ENCODE measurements around the gene SUGCT. TPM values are rescaled to one million over a fixed set of nuclear protein-coding genes. Genes with fewer than 3 reads are reported as not detected.

SUGCT gene
- total RNA-seq, 3 donors from 2014 or later: 2.3 to 4.5 (median 4.0) TPM

GRCh38 chr7:40477094-40477493 is 342.3 kb downstream of the SUGCT start:
- no peaks in the 10 kb centered on the region for H3K4me1 ChIP-seq
- intact Hi-C loops (cut with DNase I; ENCODE audit: low total_unique reads): loop anchor here (10.0 kb wide), 1 partner anchor 528 kb away; no protein-coding TSS in a partner anchor
- no peak for DNase-seq (ENCODE audit: low spot score in 2 of 2)
- H3K9me3 ChIP-seq: no peaks in the 10 kb centered on the region
- TF ChIP-seq POLR2AphosphoS5 (IDR thresholded peaks at IDR 0.05) (no peak), POLR2A (IDR thresholded peaks at IDR 0.05) (no peak)
- TF ChIP-seq, protein P1, sequence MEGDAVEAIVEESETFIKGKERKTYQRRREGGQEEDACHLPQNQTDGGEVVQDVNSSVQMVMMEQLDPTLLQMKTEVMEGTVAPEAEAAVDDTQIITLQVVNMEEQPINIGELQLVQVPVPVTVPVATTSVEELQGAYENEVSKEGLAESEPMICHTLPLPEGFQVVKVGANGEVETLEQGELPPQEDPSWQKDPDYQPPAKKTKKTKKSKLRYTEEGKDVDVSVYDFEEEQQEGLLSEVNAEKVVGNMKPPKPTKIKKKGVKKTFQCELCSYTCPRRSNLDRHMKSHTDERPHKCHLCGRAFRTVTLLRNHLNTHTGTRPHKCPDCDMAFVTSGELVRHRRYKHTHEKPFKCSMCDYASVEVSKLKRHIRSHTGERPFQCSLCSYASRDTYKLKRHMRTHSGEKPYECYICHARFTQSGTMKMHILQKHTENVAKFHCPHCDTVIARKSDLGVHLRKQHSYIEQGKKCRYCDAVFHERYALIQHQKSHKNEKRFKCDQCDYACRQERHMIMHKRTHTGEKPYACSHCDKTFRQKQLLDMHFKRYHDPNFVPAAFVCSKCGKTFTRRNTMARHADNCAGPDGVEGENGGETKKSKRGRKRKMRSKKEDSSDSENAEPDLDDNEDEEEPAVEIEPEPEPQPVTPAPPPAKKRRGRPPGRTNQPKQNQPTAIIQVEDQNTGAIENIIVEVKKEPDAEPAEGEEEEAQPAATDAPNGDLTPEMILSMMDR (IDR thresholded peaks at IDR 0.05): no peak
- H3K27ac ChIP-seq: no peak overlapping the region
- no peaks in the 10 kb centered on the region for H3K36me3 ChIP-seq
- H3K4me3 ChIP-seq: no peak overlapping the region
- H3K27me3 ChIP-seq: no peaks in the 10 kb centered on the region

DNA sequence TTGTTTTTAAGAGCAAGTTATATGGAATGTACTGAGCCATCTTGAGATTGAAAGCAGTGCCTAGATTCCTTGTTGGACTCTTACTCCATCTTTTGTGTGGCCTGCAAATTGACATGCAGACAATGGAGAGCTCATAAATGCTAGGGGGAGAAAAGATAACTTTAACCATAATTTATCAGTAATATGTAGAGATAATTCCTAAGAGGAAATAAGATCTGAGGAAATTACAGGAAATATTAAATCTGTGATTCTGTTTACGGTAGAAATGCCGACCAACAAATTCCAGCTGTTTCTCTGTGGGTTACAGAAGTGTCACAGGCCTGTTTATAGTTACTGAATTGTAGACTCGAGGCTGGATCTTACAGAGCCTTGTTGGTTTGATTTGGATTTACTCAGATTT is 348.0 kb downstream of the SUGCT start:
- TF ChIP-seq, protein P1 (IDR thresholded peaks at IDR 0.05): no peak
- TF ChIP-seq POLR2AphosphoS5 (IDR thresholded peaks at IDR 0.05) (no peak), POLR2A (IDR thresholded peaks at IDR 0.05) (no peak)
- intact Hi-C loops (cut with DNase I; ENCODE audit: low total_unique reads): no loop called here
- no peak overlapping the region for H3K4me3 ChIP-seq
- no peaks in the 10 kb centered on the region for H3K9me3 ChIP-seq
- no peak for DNase-seq (ENCODE audit: low spot score in 2 of 2)
- no peaks in the 10 kb centered on the region for H3K4me1 ChIP-seq
- no peak overlapping the region for H3K27ac ChIP-seq
- H3K27me3 ChIP-seq: no peaks in the 10 kb centered on the region
- no peaks in the 10 kb centered on the region for H3K36me3 ChIP-seq

GRCh38 chr7:40483630-40484029 is 348.8 kb downstream of the SUGCT start:
- no peak for DNase-seq (ENCODE audit: low spot score in 2 of 2)
- Histone ChIP-seq H3K36me3 (no peaks in the 10 kb centered on the region), H3K27ac (no peak overlapping the region), H3K9me3 (no peaks in the 10 kb centered on the region), H3K4me3 (no peak overlapping the region), H3K27me3 (no peaks in the 10 kb centered on the region), H3K4me1 (no peaks in the 10 kb centered on the region)
- intact Hi-C loops (cut with DNase I; ENCODE audit: low total_unique reads): no loop called here
- TF ChIP-seq POLR2AphosphoS5 (IDR thresholded peaks at IDR 0.05): no peak
- TF ChIP-seq POLR2A (IDR thresholded peaks at IDR 0.05): no peak
- TF ChIP-seq, protein P1 (IDR thresholded peaks at IDR 0.05): no peak

DNA sequence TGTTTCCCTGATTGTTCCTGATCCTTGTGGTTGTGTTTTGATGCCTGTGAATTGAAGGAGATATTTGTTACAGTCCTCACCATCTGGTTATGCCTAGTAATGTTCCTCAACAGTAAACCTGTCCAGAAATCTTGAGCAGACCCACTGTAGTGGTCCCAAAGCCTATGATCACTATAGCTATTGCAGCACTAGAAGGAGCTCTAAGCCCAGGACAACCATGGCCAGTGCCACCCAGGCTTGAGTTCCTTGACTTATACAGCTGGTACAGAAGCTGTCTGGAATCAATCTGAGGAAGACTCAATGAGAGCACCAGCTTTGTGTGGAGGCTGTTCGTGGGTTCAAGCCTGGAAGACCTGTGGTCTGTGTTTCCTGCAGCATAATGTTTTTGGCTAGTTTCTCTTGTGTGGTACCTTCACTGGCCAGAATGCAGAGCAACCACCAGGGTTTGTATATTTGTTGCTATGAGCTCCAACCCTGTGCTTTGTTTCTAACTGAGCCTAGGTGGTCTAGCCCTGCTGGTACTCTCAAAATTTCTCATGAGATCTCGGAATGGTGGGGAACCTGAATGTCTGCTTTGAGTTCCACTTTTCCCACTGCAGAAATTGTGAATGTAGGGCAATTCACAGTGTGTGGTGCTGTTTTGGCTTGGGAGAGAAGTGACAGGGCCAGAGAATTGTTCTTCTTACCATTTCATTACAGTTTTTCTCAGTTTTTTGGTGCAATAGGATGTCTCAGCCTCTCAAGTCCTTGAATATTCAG is 355.2 kb downstream of the SUGCT start:
- no peak overlapping the region for H3K4me3 ChIP-seq
- H3K4me1 ChIP-seq: no peaks in the 10 kb centered on the region
- H3K27me3 ChIP-seq: no peaks in the 10 kb centered on the region
- H3K27ac ChIP-seq: no peak overlapping the region
- H3K9me3 ChIP-seq: no peaks in the 10 kb centered on the region
- no peaks in the 10 kb centered on the region for H3K36me3 ChIP-seq
- intact Hi-C loops (cut with DNase I; ENCODE audit: low total_unique reads): no loop called here
- TF ChIP-seq POLR2AphosphoS5 (IDR thresholded peaks at IDR 0.05): no peak
- TF ChIP-seq, protein P1 (IDR thresholded peaks at IDR 0.05): no peak
- TF ChIP-seq POLR2A (IDR thresholded peaks at IDR 0.05): no peak
- DNase-seq (ENCODE audit: low spot score in 2 of 2): no peak

DNA sequence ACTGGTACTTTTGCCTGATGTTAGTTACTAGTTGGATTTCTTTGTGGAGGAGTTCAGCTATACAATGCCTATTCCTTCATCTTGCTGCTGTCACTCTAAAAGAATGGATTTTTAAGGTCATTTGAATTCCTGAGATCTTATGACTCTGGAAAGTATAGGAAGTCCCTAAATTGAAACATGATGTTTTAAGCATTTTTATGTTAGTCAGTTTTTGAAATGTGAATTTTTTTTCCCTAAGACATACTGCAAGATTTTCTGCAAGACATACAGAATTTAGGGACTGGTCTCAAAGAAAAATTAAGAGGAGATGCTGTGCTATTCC is 355.8 kb downstream of the SUGCT start:
- H3K36me3 ChIP-seq: no peaks in the 10 kb centered on the region
- no peaks in the 10 kb centered on the region for H3K9me3 ChIP-seq
- no peak overlapping the region for H3K27ac ChIP-seq
- no peak for DNase-seq (ENCODE audit: low spot score in 2 of 2)
- no peaks in the 10 kb centered on the region for H3K27me3 ChIP-seq
- no peak overlapping the region for H3K4me3 ChIP-seq
- intact Hi-C loops (cut with DNase I; ENCODE audit: low total_unique reads): no loop called here
- no peaks in the 10 kb centered on the region for H3K4me1 ChIP-seq
- TF ChIP-seq, protein P1 (IDR thresholded peaks at IDR 0.05): no peak
- TF ChIP-seq POLR2AphosphoS5 (IDR thresholded peaks at IDR 0.05): no peak
- TF ChIP-seq POLR2A (IDR thresholded peaks at IDR 0.05): no peak
